ENCODE data around the gene SETD7. TPM values are rescaled to one million over a fixed set of nuclear protein-coding genes. Genes with fewer than 3 reads are reported as not detected.
A peak's percentile ranks its signal among the peaks of the same experiment; 100 is the strongest.

Gene SETD7
- total RNA-seq, 1 experiment from 2014 or later = 60.4 TPM

- CTCF ChIA-PET = interaction anchor here (0.8 kb wide), 1 partner anchor 32 kb away, joined by 4 read pairs; no protein-coding TSS in a partner anchor
- intact Hi-C loops (cut with micrococcal nuclease) = no loop called here
- no TSS peak for BruUV-seq (replicated peaks)
- Mint-ChIP-seq H3K9me3 (ENCODE audit: unreplicated experiment) (no peaks in the 10 kb centered on the region), H3K4me1 (ENCODE audit: insufficient read depth, unreplicated experiment) (peaks cover 16% of the 10 kb centered on the region), H3K36me3 (ENCODE audit: insufficient read depth, unreplicated experiment) (peaks cover 89% of the 10 kb centered on the region), H3K27ac (ENCODE audit: low read depth, unreplicated experiment) (peak overlapping the region; percentile 9), H3K27me3 (ENCODE audit: insufficient read depth, unreplicated experiment) (no peaks in the 10 kb centered on the region), H3K4me3 (ENCODE audit: unreplicated experiment) (no peak overlapping the region)
- TF ChIP-seq, protein P1, sequence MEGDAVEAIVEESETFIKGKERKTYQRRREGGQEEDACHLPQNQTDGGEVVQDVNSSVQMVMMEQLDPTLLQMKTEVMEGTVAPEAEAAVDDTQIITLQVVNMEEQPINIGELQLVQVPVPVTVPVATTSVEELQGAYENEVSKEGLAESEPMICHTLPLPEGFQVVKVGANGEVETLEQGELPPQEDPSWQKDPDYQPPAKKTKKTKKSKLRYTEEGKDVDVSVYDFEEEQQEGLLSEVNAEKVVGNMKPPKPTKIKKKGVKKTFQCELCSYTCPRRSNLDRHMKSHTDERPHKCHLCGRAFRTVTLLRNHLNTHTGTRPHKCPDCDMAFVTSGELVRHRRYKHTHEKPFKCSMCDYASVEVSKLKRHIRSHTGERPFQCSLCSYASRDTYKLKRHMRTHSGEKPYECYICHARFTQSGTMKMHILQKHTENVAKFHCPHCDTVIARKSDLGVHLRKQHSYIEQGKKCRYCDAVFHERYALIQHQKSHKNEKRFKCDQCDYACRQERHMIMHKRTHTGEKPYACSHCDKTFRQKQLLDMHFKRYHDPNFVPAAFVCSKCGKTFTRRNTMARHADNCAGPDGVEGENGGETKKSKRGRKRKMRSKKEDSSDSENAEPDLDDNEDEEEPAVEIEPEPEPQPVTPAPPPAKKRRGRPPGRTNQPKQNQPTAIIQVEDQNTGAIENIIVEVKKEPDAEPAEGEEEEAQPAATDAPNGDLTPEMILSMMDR (IDR thresholded peaks at IDR 0.05; ENCODE audit: unreplicated experiment) = no peak
- no peak for DNase-seq (ENCODE audit: unreplicated experiment)
- POLR2A ChIA-PET = interaction anchor here (4.8 kb wide), 1 partner anchor 28 kb away, joined by 41 read pairs; the partner anchor contains the start of gene SETD7
Measured at GRCh38 chr4:139525414-139525813, 30.6 kb downstream of the SETD7 start.

GRCh38 chr4:139524062-139524631, 31.9 kb downstream of the SETD7 start:
- no peaks in the 10 kb centered on the region for H3K9me3 Mint-ChIP-seq (ENCODE audit: unreplicated experiment)
- H3K36me3 Mint-ChIP-seq (ENCODE audit: insufficient read depth, unreplicated experiment) = peaks cover 95% of the 10 kb centered on the region
- no peak overlapping the region for H3K27ac Mint-ChIP-seq (ENCODE audit: low read depth, unreplicated experiment)
- CTCF ChIA-PET = interaction anchor here (1.0 kb wide), 1 partner anchor 10 kb away, joined by 5 read pairs; no protein-coding TSS in a partner anchor
- peaks cover 15% of the 10 kb centered on the region for H3K4me1 Mint-ChIP-seq (ENCODE audit: insufficient read depth, unreplicated experiment)
- no peak overlapping the region for H3K4me3 Mint-ChIP-seq (ENCODE audit: unreplicated experiment)
- no peaks in the 10 kb centered on the region for H3K27me3 Mint-ChIP-seq (ENCODE audit: insufficient read depth, unreplicated experiment)
- intact Hi-C loops (cut with micrococcal nuclease) = no loop called here
- BruUV-seq (replicated peaks) = no TSS peak
- DNase-seq (ENCODE audit: unreplicated experiment) = no peak
- POLR2A ChIA-PET = interaction anchor here (1.1 kb wide), 1 partner anchor 13 kb away, joined by 3 read pairs; no protein-coding TSS in a partner anchor
- TF ChIP-seq, protein P1 (IDR thresholded peaks at IDR 0.05; ENCODE audit: unreplicated experiment) = no peak

GRCh38 chr4:139523076-139523475, 32.9 kb downstream of the SETD7 start:
- BruUV-seq (replicated peaks) = no TSS peak
- intact Hi-C loops (cut with micrococcal nuclease) = no loop called here
- peak; percentile 24 for DNase-seq (ENCODE audit: unreplicated experiment)
- H3K27me3 Mint-ChIP-seq (ENCODE audit: insufficient read depth, unreplicated experiment) = no peaks in the 10 kb centered on the region
- CTCF ChIA-PET = interaction anchor here (0.5 to 1.2 kb wide), 5 partner anchors 22 to 507 kb away, joined by 3 to 5 read pairs (median 3); no protein-coding TSS in a partner anchor
- peaks cover 97% of the 10 kb centered on the region for H3K36me3 Mint-ChIP-seq (ENCODE audit: insufficient read depth, unreplicated experiment)
- H3K4me1 Mint-ChIP-seq (ENCODE audit: insufficient read depth, unreplicated experiment) = peaks cover 6% of the 10 kb centered on the region
- POLR2A ChIA-PET = no interaction called here
- TF ChIP-seq, protein P1 (IDR thresholded peaks at IDR 0.05; ENCODE audit: unreplicated experiment) = no peak
- H3K4me3 Mint-ChIP-seq (ENCODE audit: unreplicated experiment) = no peak overlapping the region
- peak overlapping the region; percentile 59 for H3K27ac Mint-ChIP-seq (ENCODE audit: low read depth, unreplicated experiment)
- no peaks in the 10 kb centered on the region for H3K9me3 Mint-ChIP-seq (ENCODE audit: unreplicated experiment)

DNA sequence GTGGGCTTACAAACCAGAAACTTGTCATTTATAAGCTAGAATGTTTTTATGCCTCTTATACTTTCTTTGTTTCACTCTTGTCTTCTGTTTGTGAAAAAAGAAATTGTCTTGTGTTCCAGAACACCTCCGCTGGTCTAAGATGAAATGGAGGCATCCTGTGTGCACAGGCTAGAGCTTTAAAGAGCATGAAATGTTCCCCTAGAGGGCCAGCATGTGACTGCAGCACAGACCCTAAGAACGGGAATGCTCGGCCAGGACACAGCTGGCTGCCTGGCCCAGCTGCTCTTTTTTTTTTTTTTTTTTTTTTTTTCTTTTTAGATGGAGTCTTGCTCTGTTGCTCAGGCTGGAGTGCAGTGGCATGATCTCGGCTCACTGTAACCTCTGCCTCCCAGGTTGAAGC, 33.6 kb downstream of the SETD7 start:
- TF ChIP-seq, protein P1 (IDR thresholded peaks at IDR 0.05; ENCODE audit: unreplicated experiment) = no peak
- Mint-ChIP-seq H3K4me3 (ENCODE audit: unreplicated experiment) (no peak overlapping the region), H3K9me3 (ENCODE audit: unreplicated experiment) (no peaks in the 10 kb centered on the region), H3K27me3 (ENCODE audit: insufficient read depth, unreplicated experiment) (no peaks in the 10 kb centered on the region), H3K36me3 (ENCODE audit: insufficient read depth, unreplicated experiment) (peaks cover 97% of the 10 kb centered on the region), H3K27ac (ENCODE audit: low read depth, unreplicated experiment) (no peak overlapping the region), H3K4me1 (ENCODE audit: insufficient read depth, unreplicated experiment) (peaks cover 6% of the 10 kb centered on the region)
- no peak for DNase-seq (ENCODE audit: unreplicated experiment)
- ChIA-PET POLR2A (interaction anchor here (0.8 kb wide), 1 partner anchor 35 kb away, joined by 3 read pairs; no protein-coding TSS in a partner anchor), CTCF (interaction anchor here (0.5 to 2.4 kb wide), 7 partner anchors 10 to 508 kb away, joined by 3 to 8 read pairs (median 3); no protein-coding TSS in a partner anchor)
- BruUV-seq (replicated peaks) = no TSS peak
- intact Hi-C loops (cut with micrococcal nuclease) = no loop called here

Data from MCF 10A (cell line).